Effector memory CD4-positive, alpha-beta T cell (primary cell): ENCODE measurements around the gene PARK7.

Experiments
- DNase-seq, 3 donors: peaks; one replicate each; pipeline ENCODE4 v3.0.0-alpha.2; 2020
- H3K27ac ChIP-seq: 2 replicates; pipeline ENCODE4 v1.7.0; 2013; ENCODE audit warnings: mild to moderate bottlenecking, low read length, moderate library complexity; ENCODE audit not compliant: insufficient read depth, poor library complexity, severe bottlenecking
- H3K27me3 ChIP-seq: replicated peaks from 2 replicates; pipeline ENCODE4 v1.7.0; 2013; ENCODE audit warnings: mild to moderate bottlenecking, low read length; ENCODE audit not compliant: insufficient read depth, control insufficient read depth, poor library complexity, severe bottlenecking
- H3K36me3 ChIP-seq: 2 replicates; pipeline ENCODE4 v1.7.0; 2013; ENCODE audit warnings: mild to moderate bottlenecking, low read length, moderate library complexity; ENCODE audit not compliant: control insufficient read depth, insufficient read depth
- H3K4me1 ChIP-seq: 2 replicates; pipeline ENCODE4 v1.7.0; 2013; ENCODE audit warnings: low read length, mild to moderate bottlenecking; ENCODE audit not compliant: control insufficient read depth, insufficient read depth, poor library complexity, severe bottlenecking
- H3K4me3 ChIP-seq: 2 replicates; pipeline ENCODE4 v1.7.0; 2013; ENCODE audit warnings: low read length, low read depth, mild to moderate bottlenecking; ENCODE audit not compliant: insufficient read depth, poor library complexity, severe bottlenecking
- H3K9me3 ChIP-seq: 2 replicates; pipeline ENCODE4 v1.7.0; 2013; ENCODE audit warnings: mild to moderate bottlenecking, low read length, moderate library complexity; ENCODE audit not compliant: control insufficient read depth

Gene PARK7

DNA sequence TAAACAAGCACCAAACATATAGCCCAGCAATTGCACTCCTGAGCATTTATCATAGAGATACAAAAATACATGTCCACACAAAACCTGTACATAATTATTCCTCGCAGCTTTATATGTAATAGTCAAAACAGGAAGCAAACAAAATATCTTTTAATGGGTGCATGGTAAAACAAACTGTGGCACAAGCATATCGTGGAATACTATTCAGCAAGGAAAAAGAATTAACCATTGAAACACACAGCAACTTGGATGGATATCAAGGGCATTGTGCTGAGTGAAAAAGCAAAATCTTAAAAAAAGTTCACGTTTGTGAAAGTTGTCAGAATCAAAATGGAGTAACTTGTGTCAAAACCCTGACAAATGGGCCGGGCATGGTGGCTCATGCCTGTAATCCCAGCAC is 33.3 kb upstream of the PARK7 start:
- Histone ChIP-seq H3K27me3 (no peaks in the 10 kb centered on the region), H3K4me3 (no peak overlapping the region), H3K27ac (no peak overlapping the region), H3K4me1 (peaks cover 13% of the 10 kb centered on the region), H3K36me3 (no peaks in the 10 kb centered on the region), H3K9me3 (no peaks in the 10 kb centered on the region)
- no peak for DNase-seq

DNA sequence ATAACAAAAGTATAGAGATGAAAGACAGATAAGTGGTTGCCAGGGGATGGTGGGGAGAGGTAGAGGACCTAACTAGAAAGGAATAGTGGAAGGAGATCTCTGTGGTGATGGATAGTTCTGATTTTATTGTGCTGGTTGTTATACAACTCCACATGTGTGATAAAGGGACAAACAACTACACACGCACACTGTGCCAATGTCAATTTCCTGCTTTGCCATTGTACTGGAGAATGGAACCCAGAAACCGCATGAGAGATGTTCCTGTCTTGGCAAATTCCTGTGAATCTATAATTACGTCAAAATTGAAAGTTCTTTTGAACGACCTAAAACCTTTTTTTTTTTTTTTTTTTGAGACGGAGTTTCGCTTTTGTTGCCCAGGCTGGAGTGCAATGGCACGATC is 31.9 kb upstream of the PARK7 start:
- no peaks in the 10 kb centered on the region for H3K9me3 ChIP-seq
- no peak overlapping the region for H3K27ac ChIP-seq
- DNase-seq: no peak
- H3K27me3 ChIP-seq: no peaks in the 10 kb centered on the region
- peaks cover 13% of the 10 kb centered on the region for H3K4me1 ChIP-seq
- no peaks in the 10 kb centered on the region for H3K36me3 ChIP-seq
- H3K4me3 ChIP-seq: peak overlapping the region; percentile 0

DNA sequence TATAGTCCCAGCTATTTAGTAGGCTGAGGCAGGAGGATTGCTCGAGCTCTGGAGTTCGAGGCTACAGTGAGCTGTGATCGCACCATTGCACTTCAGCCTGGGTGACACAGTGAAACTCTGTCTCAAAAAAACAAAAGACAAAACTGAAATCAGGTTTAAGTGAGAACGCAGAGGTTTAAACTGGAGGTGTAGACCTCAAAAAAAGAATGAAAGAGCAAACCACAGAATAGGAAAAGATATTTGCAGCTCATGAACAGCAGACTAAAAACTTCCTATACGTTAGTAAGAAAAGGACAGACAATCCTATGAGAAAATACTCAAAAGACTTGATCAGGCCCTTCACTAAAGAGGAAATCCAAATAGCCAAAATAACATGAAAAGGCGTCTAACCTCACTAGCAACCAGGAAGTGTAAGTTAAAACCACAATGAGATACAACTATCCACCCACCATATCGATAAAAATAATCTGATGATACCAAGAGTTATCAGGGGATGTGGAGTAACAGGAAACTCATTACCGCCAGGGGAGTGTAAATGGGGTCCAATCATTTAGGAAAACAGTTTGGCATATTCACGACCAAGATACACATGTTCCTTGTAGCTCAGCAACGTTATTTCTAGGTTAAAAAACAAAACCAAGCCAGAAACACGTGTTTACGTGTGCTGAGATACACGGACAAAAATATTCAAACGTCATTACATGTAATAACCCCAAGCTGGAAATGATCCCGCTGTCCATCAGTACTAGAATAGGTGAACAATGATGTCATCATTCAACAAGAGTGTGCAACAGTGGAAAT is 30.7 kb upstream of the PARK7 start:
- Histone ChIP-seq H3K9me3 (no peaks in the 10 kb centered on the region), H3K4me1 (peaks cover 13% of the 10 kb centered on the region), H3K27me3 (no peaks in the 10 kb centered on the region), H3K36me3 (no peaks in the 10 kb centered on the region), H3K27ac (peak overlapping the region; percentile 50), H3K4me3 (peak overlapping the region; percentile 8)
- no peak for DNase-seq

- H3K4me1 ChIP-seq: peaks cover 13% of the 10 kb centered on the region
- no peak for DNase-seq
- H3K27ac ChIP-seq: no peak overlapping the region
- no peaks in the 10 kb centered on the region for H3K36me3 ChIP-seq
- H3K4me3 ChIP-seq: peak overlapping the region; percentile 8
- no peaks in the 10 kb centered on the region for H3K27me3 ChIP-seq
- H3K9me3 ChIP-seq: no peaks in the 10 kb centered on the region
Observed at GRCh38 chr1:7931446-7931812, 30.1 kb upstream of the PARK7 start.

DNA sequence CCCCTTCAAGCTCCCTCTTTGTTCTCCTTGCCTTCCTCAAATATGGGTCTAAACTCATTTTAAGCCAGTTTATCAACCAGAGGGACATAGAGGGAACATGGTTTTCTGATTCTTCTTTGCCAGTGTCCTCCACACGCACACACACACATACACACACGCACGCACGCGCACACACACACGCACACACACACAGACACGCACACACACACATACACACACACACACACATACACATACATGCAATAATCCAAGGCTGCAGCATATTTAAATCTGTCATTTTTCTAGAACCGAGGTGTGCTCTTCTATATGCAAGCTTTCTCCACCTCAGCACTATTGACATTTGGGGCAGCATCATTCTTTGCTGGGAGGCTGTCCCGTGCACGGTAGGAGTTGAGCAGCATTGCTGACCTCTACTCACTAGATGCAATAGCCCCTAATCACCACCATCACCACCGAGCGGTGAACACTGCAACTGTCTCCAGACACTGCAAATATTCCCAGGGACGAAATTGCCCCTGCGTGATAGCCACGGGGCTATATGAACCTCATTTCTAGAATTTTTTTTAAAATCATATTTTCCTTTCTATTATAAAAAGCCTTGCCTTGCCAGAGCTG is 28.9 kb upstream of the PARK7 start:
- Histone ChIP-seq H3K27me3 (no peaks in the 10 kb centered on the region), H3K36me3 (no peaks in the 10 kb centered on the region), H3K9me3 (no peaks in the 10 kb centered on the region), H3K4me3 (no peak overlapping the region), H3K4me1 (peaks cover 13% of the 10 kb centered on the region), H3K27ac (no peak overlapping the region)
- DNase-seq: no peak

- Histone ChIP-seq H3K27me3 (peaks cover 6% of the 10 kb centered on the region), H3K36me3 (no peaks in the 10 kb centered on the region), H3K4me1 (peaks cover 8% of the 10 kb centered on the region), H3K4me3 (no peak overlapping the region), H3K9me3 (no peaks in the 10 kb centered on the region), H3K27ac (no peak overlapping the region)
- no peak for DNase-seq
Observed at GRCh38 chr1:7938070-7938469, 23.4 kb upstream of the PARK7 start.

GRCh38 chr1:7940034-7940433 is 21.5 kb upstream of the PARK7 start:
- Histone ChIP-seq H3K4me3 (no peak overlapping the region), H3K9me3 (no peaks in the 10 kb centered on the region), H3K27ac (no peak overlapping the region), H3K27me3 (peaks cover 6% of the 10 kb centered on the region), H3K4me1 (peaks cover 8% of the 10 kb centered on the region), H3K36me3 (no peaks in the 10 kb centered on the region)
- DNase-seq: no peak

GRCh38 chr1:7940745-7941436 is 20.6 kb upstream of the PARK7 start, which contains the start of gene TNFRSF9:
TNFRSF9 (minus strand) TSS chr1:7940839; CDS start chr1:7939994, 845 bp downstream.
- Histone ChIP-seq H3K27me3 (peaks cover 6% of the 10 kb centered on the region), H3K36me3 (no peaks in the 10 kb centered on the region), H3K4me1 (peaks cover 8% of the 10 kb centered on the region), H3K4me3 (no peak within 1 kb of the TSS), H3K9me3 (no peaks in the 10 kb centered on the region), H3K27ac (no peak within 1 kb of the TSS)
- DNase-seq: peak; percentile 58 to 60 (median 59)

DNA sequence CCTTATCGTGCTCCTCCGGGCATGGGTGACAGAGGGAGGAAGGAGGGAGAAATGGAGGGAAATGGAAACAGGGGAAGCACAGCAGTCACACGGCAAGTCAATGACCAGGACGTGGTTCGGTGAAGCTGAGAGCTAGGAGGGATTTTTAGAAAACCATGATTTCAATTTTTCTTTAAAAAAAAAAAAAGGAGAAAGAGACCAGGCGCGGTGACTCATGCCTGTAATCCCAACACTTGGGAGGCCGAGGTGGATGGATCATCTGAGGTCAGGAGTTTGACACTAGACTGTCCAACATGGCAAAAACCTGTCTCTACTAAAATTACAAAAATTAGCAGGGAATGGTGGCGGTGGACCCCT is 20.1 kb upstream of the PARK7 start:
- no peak for DNase-seq
- H3K4me3 ChIP-seq: no peak overlapping the region
- no peaks in the 10 kb centered on the region for H3K9me3 ChIP-seq
- H3K4me1 ChIP-seq: peaks cover 8% of the 10 kb centered on the region
- no peak overlapping the region for H3K27ac ChIP-seq
- peaks cover 6% of the 10 kb centered on the region for H3K27me3 ChIP-seq
- no peaks in the 10 kb centered on the region for H3K36me3 ChIP-seq
